SU-DHL-6 (cell line): ENCODE results near the gene CXCL14.
A peak's percentile ranks its signal among the peaks of the same experiment; 100 is the strongest.

Source experiments
- H2AFZ ChIP-seq: fragments of 200-600 bp; sonication (generic); 2 replicates; pipeline ENCODE4 v1.6.1; 2014; ENCODE audit warnings: low read depth, mild to moderate bottlenecking, moderate library complexity, mixed read lengths, antibody characterized with exemption, low read length; ENCODE audit not compliant: severe bottlenecking
- H3F3A ChIP-seq: fragments of 200-600 bp; shearing (Covaris generic); 2 replicates; pipeline ENCODE4 v1.6.0; 2016; ENCODE audit warnings: antibody characterized with exemption, mild to moderate bottlenecking; ENCODE audit not compliant: insufficient read depth
- H3K27ac ChIP-seq: fragments of 200-600 bp; sonication (generic); 2 replicates; pipeline ENCODE4 v1.5.1; 2016; ENCODE audit warnings: low read depth, mild to moderate bottlenecking, low read length, moderate library complexity, mixed read lengths
- H3K27me3 ChIP-seq: fragments of 200-600 bp; sonication (generic), shearing (Covaris generic); 2 replicates; pipeline ENCODE4 v1.6.0; 2014; ENCODE audit warnings: mild to moderate bottlenecking, low read length
- H3K36me3 ChIP-seq: fragments of 200-600 bp; sonication (generic); 2 replicates; pipeline ENCODE4 v1.6.1; 2014; ENCODE audit warnings: mild to moderate bottlenecking, low read length, mixed read lengths
- H3K4me2 ChIP-seq: fragments of 300-600, 200-600 bp; shearing (Covaris generic), sonication (generic); 2 replicates; pipeline ENCODE4 v1.6.0; 2014; ENCODE audit warnings: low read length, low read depth, mild to moderate bottlenecking; ENCODE audit not compliant: poor library complexity, severe bottlenecking
- H3K4me3 ChIP-seq: fragments of 200-600 bp; sonication (generic); 2 replicates; pipeline ENCODE4 v1.5.1; 2014; ENCODE audit warnings: antibody characterized with exemption, low read length, mild to moderate bottlenecking, mixed read lengths; ENCODE audit not compliant: insufficient read depth, poor library complexity, severe bottlenecking
- H3K79me2 ChIP-seq: fragments of 200-600 bp; sonication (generic); 2 replicates; pipeline ENCODE4 v1.6.1; 2014; ENCODE audit warnings: mild to moderate bottlenecking, low read length, moderate library complexity; ENCODE audit not compliant: insufficient read depth
- H3K9ac ChIP-seq: fragments of 200-600 bp; sonication (generic); 2 replicates; pipeline ENCODE4 v1.7.0; 2014; ENCODE audit warnings: mild to moderate bottlenecking, low read length
- H3K9me2 ChIP-seq: fragments of 200-600 bp; sonication (generic); replicated peaks from 2 replicates; pipeline ENCODE4 v1.6.1; 2014; ENCODE audit warnings: low read length; ENCODE audit not compliant: insufficient read depth
- H3K9me3 ChIP-seq: fragments of 200-600 bp; sonication (generic); 2 replicates; pipeline ENCODE4 v1.6.1; 2014; ENCODE audit warnings: low read length, mixed read lengths; ENCODE audit not compliant: insufficient read depth
- H4K20me1 ChIP-seq: fragments of 200-600 bp; sonication (generic); 2 replicates; pipeline ENCODE4 v1.6.1; 2014; ENCODE audit warnings: low read depth, mild to moderate bottlenecking, antibody characterized with exemption, low read length, moderate library complexity, mixed read lengths
- CTCF ChIP-seq: fragments of 200-600 bp; sonication (generic); IDR thresholded peaks from one replicate; pipeline ENCODE4 v1.5.1; 2017; ENCODE audit warnings: antibody characterized with exemption, mild to moderate bottlenecking, low read length, moderate library complexity; ENCODE audit not compliant: insufficient read depth, poor library complexity, severe bottlenecking
- EZH2phosphoT487 ChIP-seq: fragments of 200-600 bp; sonication (generic), shearing (Covaris generic); conservative IDR thresholded peaks from 2 replicates; pipeline ENCODE4 v1.6.1; 2018; ENCODE audit warnings: mild to moderate bottlenecking, antibody characterized with exemption, low read length, moderate library complexity, mixed read lengths

The CXCL14 gene

GRCh38 chr5:135565725-135566421, 12.9 kb downstream of the CXCL14 start:
- Histone ChIP-seq H3K4me3 (no peak overlapping the region), H3K9me3 (no peaks in the 10 kb centered on the region), H3K27ac (no peak overlapping the region), H3F3A (no peaks in the 10 kb centered on the region), H3K9ac (no peak overlapping the region), H3K36me3 (no peaks in the 10 kb centered on the region), H2AFZ (no peak overlapping the region), H3K27me3 (no peaks in the 10 kb centered on the region), H3K9me2 (no peaks in the 10 kb centered on the region), H3K79me2 (no peaks in the 10 kb centered on the region), H4K20me1 (no peaks in the 10 kb centered on the region), H3K4me2 (no peak overlapping the region)
- TF ChIP-seq CTCF (peak; percentile 94), EZH2phosphoT487 (no peak)

- TF ChIP-seq EZH2phosphoT487, result no peak
- Histone ChIP-seq H4K20me1 (no peaks in the 10 kb centered on the region), H3K9ac (no peak overlapping the region), H3F3A (no peaks in the 10 kb centered on the region), H3K4me2 (no peak overlapping the region), H2AFZ (no peak overlapping the region), H3K36me3 (no peaks in the 10 kb centered on the region), H3K27ac (no peak overlapping the region), H3K27me3 (no peaks in the 10 kb centered on the region), H3K79me2 (no peaks in the 10 kb centered on the region), H3K4me3 (no peak overlapping the region), H3K9me3 (no peaks in the 10 kb centered on the region), H3K9me2 (no peaks in the 10 kb centered on the region)
Measured at GRCh38 chr5:135565266-135565665, 13.5 kb downstream of the CXCL14 start.

DNA sequence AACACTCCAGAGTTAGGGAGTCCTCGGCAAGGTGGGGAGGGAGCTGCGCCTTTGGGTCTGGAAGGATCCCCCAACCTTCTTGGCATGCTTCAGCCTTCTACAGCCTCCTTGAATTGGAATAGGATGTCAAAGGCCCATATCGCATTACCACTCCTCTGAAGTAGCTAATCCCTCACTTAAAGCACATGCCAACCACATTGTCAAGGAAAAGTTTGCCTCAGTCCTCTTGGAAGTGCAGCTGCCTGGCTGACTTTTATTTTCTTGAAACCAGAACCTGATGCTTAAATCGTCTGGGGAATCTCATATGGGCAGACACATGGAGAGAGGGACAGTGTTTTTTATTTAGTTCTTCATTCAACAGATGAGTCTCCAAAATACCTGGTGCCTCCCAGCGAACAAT, 14.5 kb downstream of the CXCL14 start:
- Histone ChIP-seq H3K4me3 (no peak overlapping the region), H3K27me3 (no peaks in the 10 kb centered on the region), H3K79me2 (no peaks in the 10 kb centered on the region), H4K20me1 (no peaks in the 10 kb centered on the region), H3K9ac (no peak overlapping the region), H3K27ac (no peak overlapping the region), H2AFZ (no peak overlapping the region), H3K36me3 (no peaks in the 10 kb centered on the region), H3K9me3 (no peaks in the 10 kb centered on the region), H3K9me2 (no peaks in the 10 kb centered on the region), H3K4me2 (no peak overlapping the region), H3F3A (no peaks in the 10 kb centered on the region)
- no peak for TF ChIP-seq EZH2phosphoT487
- no peak for TF ChIP-seq CTCF

DNA sequence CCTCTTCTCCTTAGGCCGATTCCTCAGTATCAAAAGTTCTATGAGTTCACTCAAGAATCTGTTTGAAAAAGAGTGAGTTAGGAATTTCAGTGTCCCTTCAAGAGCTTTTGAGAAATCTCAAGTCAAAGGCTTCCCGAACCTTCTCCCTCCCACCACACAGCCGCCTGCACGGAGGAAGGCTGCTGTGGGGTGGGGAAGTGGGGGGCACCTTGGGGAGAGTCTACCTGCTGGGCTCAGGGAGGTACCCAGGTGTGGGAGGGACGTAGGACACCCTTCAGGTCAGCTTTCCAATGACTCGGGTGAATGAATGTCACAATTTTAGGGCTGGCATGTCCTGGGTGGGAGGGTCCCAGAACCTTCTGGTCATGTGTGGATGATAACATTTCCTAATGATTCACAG, 17.5 kb downstream of the CXCL14 start:
- Histone ChIP-seq H3K9ac (no peak overlapping the region), H3K27ac (no peak overlapping the region), H3K79me2 (no peaks in the 10 kb centered on the region), H3K36me3 (no peaks in the 10 kb centered on the region), H3K27me3 (no peaks in the 10 kb centered on the region), H4K20me1 (no peaks in the 10 kb centered on the region), H3K9me2 (no peaks in the 10 kb centered on the region), H3K4me3 (no peak overlapping the region), H3K4me2 (peak overlapping the region; percentile 29), H3F3A (no peaks in the 10 kb centered on the region), H2AFZ (peak overlapping the region; percentile 89), H3K9me3 (no peaks in the 10 kb centered on the region)
- TF ChIP-seq CTCF, result no peak
- TF ChIP-seq EZH2phosphoT487, result no peak
